Measurements from ENCODE around the gene SHROOM1. TPM values are rescaled to one million over a fixed set of nuclear protein-coding genes. Genes with fewer than 3 reads are reported as not detected.
A peak's percentile ranks its signal among the peaks of the same experiment; 100 is the strongest.

Gene SHROOM1
- total and polyA plus RNA-seq, 2 donors (not counting 3 experiments of a cell fraction or from before 2014, with no cell fraction given) = 12.8 to 20.9 TPM

DNA sequence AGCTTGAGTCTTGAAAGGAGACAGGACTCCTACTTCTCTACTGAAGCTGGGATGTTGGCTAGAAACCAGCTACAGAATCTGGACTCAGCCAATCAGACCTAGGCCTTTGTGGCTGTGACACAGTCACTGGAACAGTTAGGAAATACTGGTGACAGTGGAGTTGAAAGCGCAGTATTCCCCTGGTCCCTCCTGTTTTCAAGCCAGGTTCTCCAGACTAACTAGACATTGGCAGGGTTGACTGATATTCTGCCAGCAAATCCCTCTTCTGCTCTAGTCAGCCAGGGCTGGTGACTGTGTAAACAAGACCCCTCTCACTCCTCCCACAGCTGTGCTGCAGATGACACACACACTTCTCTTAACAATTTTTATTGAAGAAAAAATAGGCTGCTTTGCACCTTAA, 8.7 kb downstream of the SHROOM1 start:
- DNase-seq (ENCODE audit: low read depth, low spot score) (peak; percentile 41), FAIRE-seq (no peak)
- H3K36me3 ChIP-seq (ENCODE audit: control insufficient read depth in 2 of 2, extremely low read depth in 1 of 2, insufficient read depth in 2 of 2, low read length in 2 of 2) = peaks cover 2 to 4% of the 10 kb centered on the region in 2 experiments
- no peak overlapping the region for H2AFZ ChIP-seq (ENCODE audit: low read depth, low read length)
- H3K9me1 ChIP-seq (replicated peaks; ENCODE audit: control insufficient read depth, extremely low read depth, insufficient read depth, low read length) = no peaks in the 10 kb centered on the region
- POLR2A ChIA-PET = no interaction called here
- TF ChIP-seq JUN (IDR thresholded peaks at IDR 0.05; ENCODE audit: borderline replicate concordance, insufficient read depth, insufficient read length, low read depth) (no peak), POLR2AphosphoS5 (IDR thresholded peaks at IDR 0.05; ENCODE audit: insufficient read depth, low read depth, low read length) (no peak), EZH2 (IDR thresholded peaks at IDR 0.05; ENCODE audit: borderline replicate concordance, low read depth, low read length, severe bottlenecking) (no peak), POLR2A (IDR thresholded peaks at IDR 0.05; ENCODE audit: low read depth, low read length) (no peak), GATA2 (IDR thresholded peaks at IDR 0.05; ENCODE audit: insufficient read depth, insufficient read length, low read depth, low read length) (no peak), FOS (IDR thresholded peaks at IDR 0.05; ENCODE audit: borderline replicate concordance, insufficient read depth, low read length) (no peak), MYC (IDR thresholded peaks at IDR 0.05; ENCODE audit: low read depth, low read length) (no peak)
- TF ChIP-seq, protein P1, sequence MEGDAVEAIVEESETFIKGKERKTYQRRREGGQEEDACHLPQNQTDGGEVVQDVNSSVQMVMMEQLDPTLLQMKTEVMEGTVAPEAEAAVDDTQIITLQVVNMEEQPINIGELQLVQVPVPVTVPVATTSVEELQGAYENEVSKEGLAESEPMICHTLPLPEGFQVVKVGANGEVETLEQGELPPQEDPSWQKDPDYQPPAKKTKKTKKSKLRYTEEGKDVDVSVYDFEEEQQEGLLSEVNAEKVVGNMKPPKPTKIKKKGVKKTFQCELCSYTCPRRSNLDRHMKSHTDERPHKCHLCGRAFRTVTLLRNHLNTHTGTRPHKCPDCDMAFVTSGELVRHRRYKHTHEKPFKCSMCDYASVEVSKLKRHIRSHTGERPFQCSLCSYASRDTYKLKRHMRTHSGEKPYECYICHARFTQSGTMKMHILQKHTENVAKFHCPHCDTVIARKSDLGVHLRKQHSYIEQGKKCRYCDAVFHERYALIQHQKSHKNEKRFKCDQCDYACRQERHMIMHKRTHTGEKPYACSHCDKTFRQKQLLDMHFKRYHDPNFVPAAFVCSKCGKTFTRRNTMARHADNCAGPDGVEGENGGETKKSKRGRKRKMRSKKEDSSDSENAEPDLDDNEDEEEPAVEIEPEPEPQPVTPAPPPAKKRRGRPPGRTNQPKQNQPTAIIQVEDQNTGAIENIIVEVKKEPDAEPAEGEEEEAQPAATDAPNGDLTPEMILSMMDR (IDR thresholded peaks at IDR 0.05; ENCODE audit: extremely low read depth in 1 of 2, insufficient read depth in 1 of 2, low read depth in 1 of 2, low read length in 2 of 2) = no peak
- TF ChIP-seq, protein P2, sequence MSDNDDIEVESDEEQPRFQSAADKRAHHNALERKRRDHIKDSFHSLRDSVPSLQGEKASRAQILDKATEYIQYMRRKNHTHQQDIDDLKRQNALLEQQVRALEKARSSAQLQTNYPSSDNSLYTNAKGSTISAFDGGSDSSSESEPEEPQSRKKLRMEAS (IDR thresholded peaks at IDR 0.05; ENCODE audit: insufficient read depth, insufficient read length) = no peak
- H3K27me3 ChIP-seq (ENCODE audit: control insufficient read depth in 2 of 2, insufficient read depth in 2 of 2, low read length in 2 of 2) = no peaks in the 10 kb centered on the region
- dilution Hi-C loops (cut with MboI; ENCODE audit: extremely low pct_ligation_motif_present, low sequenced_read_pairs) = no loop called here
- peaks cover 6% of the 10 kb centered on the region for H3K4me1 ChIP-seq (ENCODE audit: control insufficient read depth, extremely low read depth, insufficient read depth, low read length)
- no peaks in the 10 kb centered on the region for H3K79me2 ChIP-seq (ENCODE audit: control insufficient read depth, insufficient read depth, low read length)
- H3K9me3 ChIP-seq (replicated peaks; ENCODE audit: control insufficient read depth, insufficient read depth, low read length) = no peaks in the 10 kb centered on the region
- intact Hi-C loops (cut with micrococcal nuclease) = loop anchor here (2.0 to 10.0 kb wide), 4 partner anchors 45 to 527 kb away; partner anchors contain the start of genes SEPTIN8 and SLC22A4
- no peak overlapping the region for H3K4me3 ChIP-seq (replicated peaks in 1 of 3; ENCODE audit: insufficient read depth in 1 of 3, low read depth in 1 of 3, low read length in 3 of 3)
- no peak overlapping the region for H3K9ac ChIP-seq (replicated peaks; ENCODE audit: extremely low read depth, insufficient read depth, low read length)
- H3K27ac ChIP-seq (ENCODE audit: insufficient read depth, low read depth, low read length) = no peak overlapping the region
- BruUV-seq (replicated peaks) = no TSS peak
- H4K20me1 ChIP-seq (replicated peaks; ENCODE audit: control insufficient read depth, extremely low read depth, insufficient read depth, low read length) = no peaks in the 10 kb centered on the region
- CTCF ChIA-PET = interaction anchor here (1.0 to 5.9 kb wide), 4 partner anchors 12 to 295 kb away, joined by 3 to 179 read pairs (median 48); no protein-coding TSS in a partner anchor
- no peak overlapping the region for H3K4me2 ChIP-seq (ENCODE audit: insufficient read depth, low read length)
